ENCODE results near the gene EFCAB13.

GRCh38 chr17:47332287-47332686 is 8.5 kb downstream of the EFCAB13 start:
- TF ChIP-seq MAX (IDR thresholded peaks at IDR 0.05) (no peak), CTCF (IDR thresholded peaks at IDR 0.05; ENCODE audit: low read depth, low read length, missing input control) (no peak), ATF3 (IDR thresholded peaks at IDR 0.05) (no peak), JUND (IDR thresholded peaks at IDR 0.05) (no peak), RXRA (IDR thresholded peaks at IDR 0.05) (no peak), RAD21 (IDR thresholded peaks at IDR 0.05) (no peak), YY1 (IDR thresholded peaks at IDR 0.05) (no peak), SP1 (IDR thresholded peaks at IDR 0.05) (no peak), FOXA1 (IDR thresholded peaks at IDR 0.05) (no peak), REST (IDR thresholded peaks at IDR 0.05) (no peak), GABPA (IDR thresholded peaks at IDR 0.05 in 1 of 2, conservative IDR thresholded peaks at IDR 0.05 in 1 of 2) (no peak)

Data from liver (tissue), 3 donors.